GM23338 (cell line): ENCODE results near the gene SYCP3. TPM values are rescaled to one million over a fixed set of nuclear protein-coding genes. Genes with fewer than 3 reads are reported as not detected.

Experiments used
- ATAC-seq: fragments of 200-7000 bp; cut with Tn5 transposase; 3 replicates; pipeline ENCODE4 v1.9.1; 2020
- DNase-seq: peaks from one replicate; pipeline ENCODE4 v3.0.0-alpha.2; 2015; ENCODE audit warnings: low spot score
- H2AFZ ChIP-seq: fragments of 200-600 bp; sonication (generic); 2 replicates; pipeline ENCODE4 v1.8.0; 2016; ENCODE audit warnings: antibody characterized with exemption, mild to moderate bottlenecking, moderate library complexity
- H3F3A ChIP-seq: fragments of 200-600 bp; sonication (generic); replicated peaks from 2 replicates; pipeline ENCODE4 v1.8.0; 2017; ENCODE audit warnings: antibody characterized with exemption, mixed run types, low read depth
- H3K27ac ChIP-seq: fragments of 200-600 bp; sonication (generic); 2 replicates; pipeline ENCODE4 v1.6.1; 2016; ENCODE audit warnings: low read depth
- H3K27me3 ChIP-seq: fragments of 200-600 bp; sonication (generic); 2 replicates; pipeline ENCODE4 v1.8.0; 2016; ENCODE audit warnings: mild to moderate bottlenecking, mixed run types, moderate library complexity; ENCODE audit not compliant: insufficient read depth
- H3K36me3 ChIP-seq: fragments of 200-600 bp; sonication (generic); 2 replicates; pipeline ENCODE4 v1.8.0; 2016; ENCODE audit warnings: mild to moderate bottlenecking; ENCODE audit not compliant: insufficient read depth
- H3K4me1 ChIP-seq: fragments of 200-600 bp; sonication (generic); 2 replicates; pipeline ENCODE4 v1.8.0; 2016; ENCODE audit warnings: mild to moderate bottlenecking, moderate library complexity; ENCODE audit not compliant: insufficient read depth
- H3K4me2 ChIP-seq: fragments of 200-600 bp; sonication (generic); 2 replicates; pipeline ENCODE4 v1.7.1; 2017; ENCODE audit warnings: mixed run types
- H3K4me3 ChIP-seq: fragments of 200-600 bp; sonication (generic); 2 replicates; pipeline ENCODE4 v1.6.1; 2016; ENCODE audit warnings: mixed run types
- H3K79me2 ChIP-seq: fragments of 200-600 bp; sonication (generic); replicated peaks from 2 replicates; pipeline ENCODE4 v1.8.0; 2017; ENCODE audit warnings: mild to moderate bottlenecking; ENCODE audit not compliant: insufficient read depth
- H3K9me2 ChIP-seq: fragments of 200-600 bp; sonication (generic); 2 replicates; pipeline ENCODE4 v1.8.0; 2017; ENCODE audit not compliant: insufficient read depth
- H4K20me1 ChIP-seq: fragments of 200-600 bp; sonication (generic); replicated peaks from 2 replicates; pipeline ENCODE4 v1.8.0; 2017; ENCODE audit warnings: mild to moderate bottlenecking; ENCODE audit not compliant: insufficient read depth
- H3K27ac Mint-ChIP-seq: 2 replicates; pipeline ENCODE4 v1.8.0; 2020; ENCODE audit warnings: inconsistent platforms, mild to moderate bottlenecking, moderate library complexity, mixed read lengths
- H3K27me3 Mint-ChIP-seq: 3 replicates; pipeline ENCODE4 v1.8.0; 2022; ENCODE audit warnings: low read depth, mild to moderate bottlenecking, moderate library complexity, mixed read lengths, inconsistent platforms; ENCODE audit not compliant: insufficient read depth, poor library complexity
- H3K36me3 Mint-ChIP-seq: 3 replicates; pipeline ENCODE4 v1.8.0; 2021; ENCODE audit warnings: low read depth, mild to moderate bottlenecking, inconsistent platforms, moderate library complexity, mixed read lengths
- H3K4me1 Mint-ChIP-seq: 3 replicates; pipeline ENCODE4 v1.8.0; 2020; ENCODE audit warnings: mild to moderate bottlenecking, inconsistent platforms, mixed read lengths
- H3K4me3 Mint-ChIP-seq: 3 replicates; pipeline ENCODE4 v1.8.0; 2021; ENCODE audit warnings: moderate library complexity, mild to moderate bottlenecking, inconsistent platforms, mixed read lengths
- H3K9me3 Mint-ChIP-seq: 3 replicates; pipeline ENCODE4 v1.8.0; 2020; ENCODE audit warnings: moderate library complexity, mild to moderate bottlenecking, inconsistent platforms, mixed read lengths
- CREB1 ChIP-seq: fragments of 250-450 bp; sonication (Bioruptor Pico); IDR thresholded peaks from 2 replicates; pipeline ENCODE4 v1.5.0; 2020; ENCODE audit warnings: low read depth, mild to moderate bottlenecking, moderate library complexity
- CTCF ChIP-seq, 2 experiments: fragments of 200-600 bp in 1 of 2; sonication (generic) in 1 of 2; conservative IDR thresholded peaks; 2 replicates each; pipeline versions ENCODE4 v1.5.1 to v1.6.1; 2016 to 2017; ENCODE audit warnings: antibody characterized with exemption in 2 of 2, low read depth in 2 of 2, mild to moderate bottlenecking in 2 of 2, moderate library complexity in 1 of 2
- ETS1 ChIP-seq: IDR thresholded peaks from 2 replicates; pipeline ENCODE4 v1.6.1; 2016; ENCODE audit warnings: antibody characterized with exemption
- EZH2 ChIP-seq: fragments of 200-600 bp; sonication (generic); IDR thresholded peaks from one replicate; pipeline ENCODE4 v1.8.0; 2017; ENCODE audit warnings: antibody characterized with exemption, mild to moderate bottlenecking, low read depth; ENCODE audit not compliant: unreplicated experiment
- EZH2phosphoT487 ChIP-seq: fragments of 200-600 bp; sonication (generic); IDR thresholded peaks from one replicate; pipeline ENCODE4 v1.8.1; 2018; ENCODE audit warnings: antibody characterized with exemption; ENCODE audit not compliant: unreplicated experiment
- JUNB ChIP-seq: IDR thresholded peaks from one replicate; pipeline ENCODE4 v1.6.1; 2016; ENCODE audit warnings: antibody characterized with exemption; ENCODE audit not compliant: unreplicated experiment
- NANOG ChIP-seq: IDR thresholded peaks from 2 replicates; pipeline ENCODE4 v1.6.1; 2016; ENCODE audit warnings: antibody characterized with exemption, borderline replicate concordance
- POLR2AphosphoS5 ChIP-seq: IDR thresholded peaks from 2 replicates; pipeline ENCODE4 v1.6.1; 2016; ENCODE audit warnings: antibody characterized with exemption, low read depth
- REST ChIP-seq: IDR thresholded peaks from one replicate; pipeline ENCODE4 v1.6.1; 2018; ENCODE audit warnings: antibody characterized with exemption; ENCODE audit not compliant: unreplicated experiment
- STAT1 ChIP-seq: IDR thresholded peaks from one replicate; pipeline ENCODE4 v1.6.1; 2016; ENCODE audit warnings: antibody characterized with exemption; ENCODE audit not compliant: unreplicated experiment
- ZNF114 ChIP-seq: fragments of 250-450 bp; sonication (Bioruptor Pico); IDR thresholded peaks from 2 replicates; pipeline ENCODE4 v1.5.0; 2020; ENCODE audit warnings: mild to moderate bottlenecking, moderate library complexity
- ZNF331 ChIP-seq: fragments of 250-450 bp; sonication (Bioruptor Pico); IDR thresholded peaks from 2 replicates; pipeline ENCODE4 v1.5.0; 2020; ENCODE audit warnings: low read depth, mild to moderate bottlenecking, moderate library complexity
- ZNF462 ChIP-seq: fragments of 250-450 bp; sonication (Bioruptor Pico); IDR thresholded peaks from 2 replicates; pipeline ENCODE4 v1.5.0; 2020; ENCODE audit warnings: mild to moderate bottlenecking, moderate library complexity
- polyA plus RNA-seq: library from polyadenylated mRNA; unstranded; fragments of >200 nt; fragmentation: Nextera tagmentation; extraction: Ambion mirVana; gene quantifications from 2 replicates; pipeline ENCODE4 v1.2.1, GENCODE V29; 2016
- total RNA-seq: library from RNA; depleted of rRNA; stranded (reverse); fragments of >200 nt; shearing (Covaris generic); gene quantifications from 2 replicates; pipeline ENCODE4 v1.2.3, GENCODE V29; 2014

The SYCP3 gene
- total and polyA plus RNA-seq, 2 experiments from 2014 or later = 0.07 to 1.5 TPM

- ATAC-seq = no peak; the same call in 2 of the 3 replicates
- Histone ChIP-seq H3K36me3 (peaks cover 19% of the 10 kb centered on the region; the same call in 1 of the 2 replicates), H3K27ac (no peak overlapping the region), H3K4me2 (no peak overlapping the region), H3K4me1 (no peaks in the 10 kb centered on the region), H3K4me3 (no peak overlapping the region), H2AFZ (no peak overlapping the region), H3K9me2 (no peaks in the 10 kb centered on the region), H3K79me2 (no peaks in the 10 kb centered on the region), H3K27me3 (no peaks in the 10 kb centered on the region), H4K20me1 (no peaks in the 10 kb centered on the region), H3F3A (no peaks in the 10 kb centered on the region)
- H3K27me3 Mint-ChIP-seq = peaks cover 3% of the 10 kb centered on the region
- H3K4me1 Mint-ChIP-seq = peaks cover 7% of the 10 kb centered on the region
- peak overlapping the region; percentile 92 for H3K27ac Mint-ChIP-seq
- no peak overlapping the region for H3K4me3 Mint-ChIP-seq
- DNase-seq = no peak
- no peaks in the 10 kb centered on the region for H3K9me3 Mint-ChIP-seq
- TF ChIP-seq CTCF (conservative IDR thresholded peaks at IDR 0.05; ENCODE audit: low read depth in 2 of 2) (no peak), CREB1 (CRISPR knock-in tag) (no peak), EZH2phosphoT487 (no peak), JUNB (no peak), ZNF114 (CRISPR knock-in tag) (no peak), POLR2AphosphoS5 (no peak), EZH2 (no peak), ZNF331 (CRISPR knock-in tag) (no peak), ETS1 (no peak), STAT1 (no peak), NANOG (no peak), ZNF462 (CRISPR knock-in tag) (no peak), REST (no peak)
- peaks cover 16% of the 10 kb centered on the region; the same call in 2 of the 3 replicates for H3K36me3 Mint-ChIP-seq
Measured at GRCh38 chr12:101761781-101762180, 22.5 kb upstream of the SYCP3 start.
